DND-41 (cell line): ENCODE results near the gene USP46.

Experiments
- ATAC-seq: fragments of 200-7000 bp; cut with Tn5 transposase; 3 replicates; pipeline ENCODE4 v1.9.1; 2021; ENCODE audit warnings: low read depth; ENCODE audit not compliant: insufficient read depth
- DNase-seq: peaks from one replicate; pipeline ENCODE4 v3.0.0-alpha.2; 2020
- H2AFZ ChIP-seq: 2 replicates; pipeline ENCODE4 v1.6.0; 2012; ENCODE audit warnings: low read depth, low read length
- H3K27ac ChIP-seq: 2 replicates; pipeline ENCODE4 v1.5.1; 2012; ENCODE audit warnings: low read length, inconsistent platforms
- H3K27me3 ChIP-seq: fragments of 200-600 bp; sonication (generic); 2 replicates; pipeline ENCODE4 v1.6.0; 2012; ENCODE audit warnings: low read length, mild to moderate bottlenecking, inconsistent platforms; ENCODE audit not compliant: insufficient read depth, poor library complexity
- H3K36me3 ChIP-seq: 2 replicates; pipeline ENCODE4 v1.5.1; 2012; ENCODE audit warnings: low read length, inconsistent platforms; ENCODE audit not compliant: insufficient read depth
- H3K4me1 ChIP-seq: 2 replicates; pipeline ENCODE4 v1.5.1; 2012; ENCODE audit warnings: mild to moderate bottlenecking, low read length; ENCODE audit not compliant: insufficient read depth
- H3K4me2 ChIP-seq: 2 replicates; pipeline ENCODE4 v1.6.0; 2012; ENCODE audit warnings: mild to moderate bottlenecking, moderate library complexity, low read length, inconsistent platforms; ENCODE audit not compliant: insufficient read depth
- H3K4me3 ChIP-seq, 2 experiments: fragments of 200-600 bp in 1 of 2; shearing (Covaris generic) in 1 of 2; 2 replicates each; pipeline ENCODE4 v1.5.1; 2012 to 2016; ENCODE audit warnings: inconsistent platforms in 2 of 2, low read length in 2 of 2, mild to moderate bottlenecking in 2 of 2, low read depth in 1 of 2, moderate library complexity in 1 of 2
- H3K79me2 ChIP-seq: 2 replicates; pipeline ENCODE4 v1.6.0; 2012; ENCODE audit warnings: low read length, inconsistent platforms; ENCODE audit not compliant: insufficient read depth
- H3K9ac ChIP-seq: 2 replicates; pipeline ENCODE4 v1.6.0; 2012; ENCODE audit warnings: low read depth, mild to moderate bottlenecking, inconsistent platforms, low read length, moderate library complexity
- H3K9me3 ChIP-seq: 2 replicates; pipeline ENCODE4 v1.5.1; 2012; ENCODE audit warnings: low read length, moderate library complexity, mild to moderate bottlenecking, inconsistent platforms; ENCODE audit not compliant: insufficient read depth, severe bottlenecking
- H4K20me1 ChIP-seq: 2 replicates; pipeline ENCODE4 v1.6.0; 2012; ENCODE audit warnings: low read length; ENCODE audit not compliant: insufficient read depth
- CTCF ChIP-seq: IDR thresholded peaks from 2 replicates; pipeline ENCODE4 v1.5.1; 2012; ENCODE audit warnings: borderline replicate concordance, low read length, moderate library complexity, mild to moderate bottlenecking; ENCODE audit not compliant: poor library complexity, severe bottlenecking; ENCODE audit errors: extremely low read depth
- EZH2 ChIP-seq: IDR thresholded peaks from 3 replicates; pipeline ENCODE4 v1.6.1; 2012; ENCODE audit warnings: borderline replicate concordance, low read depth, mild to moderate bottlenecking, moderate library complexity, low read length, inconsistent platforms; ENCODE audit not compliant: severe bottlenecking

USP46 gene

GRCh38 chr4:52576961-52577623, 82.0 kb downstream of the USP46 start:
- Histone ChIP-seq H3K4me2 (no peak overlapping the region), H3K9me3 (no peaks in the 10 kb centered on the region), H3K27ac (no peak overlapping the region), H3K9ac (no peak overlapping the region), H3K79me2 (no peaks in the 10 kb centered on the region), H3K4me3 (no peak overlapping the region), H3K4me1 (no peaks in the 10 kb centered on the region), H4K20me1 (no peaks in the 10 kb centered on the region), H3K27me3 (no peaks in the 10 kb centered on the region), H2AFZ (no peak overlapping the region), H3K36me3 (no peaks in the 10 kb centered on the region)
- DNase-seq (no peak), ATAC-seq (no peak)
- TF ChIP-seq CTCF (no peak), EZH2 (no peak)

- no peaks in the 10 kb centered on the region for H3K36me3 ChIP-seq
- no peak overlapping the region for H3K9ac ChIP-seq
- TF ChIP-seq EZH2 (no peak), CTCF (no peak)
- H3K79me2 ChIP-seq = no peaks in the 10 kb centered on the region
- no peak overlapping the region for H2AFZ ChIP-seq
- DNase-seq = no peak
- no peaks in the 10 kb centered on the region for H4K20me1 ChIP-seq
- H3K27ac ChIP-seq = no peak overlapping the region
- no peak for ATAC-seq
- no peaks in the 10 kb centered on the region for H3K27me3 ChIP-seq
- no peak overlapping the region for H3K4me3 ChIP-seq
- H3K4me1 ChIP-seq = no peaks in the 10 kb centered on the region
- no peaks in the 10 kb centered on the region for H3K9me3 ChIP-seq
- H3K4me2 ChIP-seq = no peak overlapping the region
Observed at GRCh38 chr4:52576326-52576725, 82.8 kb downstream of the USP46 start.

- no peaks in the 10 kb centered on the region for H3K27me3 ChIP-seq
Observed at GRCh38 chr4:52575406-52575805, 83.7 kb downstream of the USP46 start.

More at GRCh38 chr4:52575406-52575805, 83.7 kb downstream of the USP46 start:
- Histone ChIP-seq H4K20me1 (no peaks in the 10 kb centered on the region), H3K4me2 (no peak overlapping the region), H3K9ac (no peak overlapping the region), H2AFZ (no peak overlapping the region), H3K4me3 (no peak overlapping the region), H3K79me2 (no peaks in the 10 kb centered on the region), H3K36me3 (no peaks in the 10 kb centered on the region), H3K9me3 (no peaks in the 10 kb centered on the region), H3K27ac (no peak overlapping the region), H3K4me1 (no peaks in the 10 kb centered on the region)
- ATAC-seq (no peak), DNase-seq (no peak)
- no peak for TF ChIP-seq EZH2
- TF ChIP-seq CTCF = no peak
